Stimulated activated CD4-positive, alpha-beta T cell treated with anti-CD3 and anti-CD28 coated beads, Interleukin-4, amount 100 ng/mL, for 4 hours (primary cell): ENCODE data around the gene TWNK.
"Not testable (repeated sequence)": the region's sequence is repeated elsewhere in the genome, so short reads cannot be mapped to it uniquely, and the experiment has no call there.

Experiments used
- DNase-seq, 2 experiments: peaks; one replicate each; pipeline ENCODE4 v3.0.0-alpha.2; 2020

TWNK gene

GRCh38 chr10:101032637-101033224 lies 45.4 kb downstream of the TWNK start:
- DNase-seq = peak; percentile 33 to 75

GRCh38 chr10:101033276-101033675 lies 45.9 kb downstream of the TWNK start:
- no peak for DNase-seq

DNA sequence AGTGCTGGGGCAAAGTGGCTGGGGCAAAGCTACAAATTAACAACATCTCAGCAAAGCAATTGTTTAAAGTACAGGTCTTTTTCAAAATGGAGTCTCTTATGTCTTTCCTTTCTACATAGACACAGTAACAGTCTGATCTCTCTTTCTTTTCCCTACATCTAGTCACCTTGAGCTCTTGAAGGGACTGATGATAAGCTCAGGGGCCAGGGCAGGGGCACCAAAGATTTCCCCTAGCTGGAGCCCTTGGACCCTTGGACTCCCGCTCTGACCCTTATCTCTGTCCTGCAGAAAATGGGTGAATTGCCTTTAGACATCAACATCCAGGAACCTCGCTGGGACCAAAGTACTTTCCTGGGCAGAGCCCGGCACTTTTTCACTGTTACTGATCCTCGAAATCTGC lies 47.1 kb downstream of the TWNK start:
- not testable (repeated sequence) for DNase-seq

GRCh38 chr10:101035314-101035713 lies 48.0 kb downstream of the TWNK start:
- no peak for DNase-seq

DNA sequence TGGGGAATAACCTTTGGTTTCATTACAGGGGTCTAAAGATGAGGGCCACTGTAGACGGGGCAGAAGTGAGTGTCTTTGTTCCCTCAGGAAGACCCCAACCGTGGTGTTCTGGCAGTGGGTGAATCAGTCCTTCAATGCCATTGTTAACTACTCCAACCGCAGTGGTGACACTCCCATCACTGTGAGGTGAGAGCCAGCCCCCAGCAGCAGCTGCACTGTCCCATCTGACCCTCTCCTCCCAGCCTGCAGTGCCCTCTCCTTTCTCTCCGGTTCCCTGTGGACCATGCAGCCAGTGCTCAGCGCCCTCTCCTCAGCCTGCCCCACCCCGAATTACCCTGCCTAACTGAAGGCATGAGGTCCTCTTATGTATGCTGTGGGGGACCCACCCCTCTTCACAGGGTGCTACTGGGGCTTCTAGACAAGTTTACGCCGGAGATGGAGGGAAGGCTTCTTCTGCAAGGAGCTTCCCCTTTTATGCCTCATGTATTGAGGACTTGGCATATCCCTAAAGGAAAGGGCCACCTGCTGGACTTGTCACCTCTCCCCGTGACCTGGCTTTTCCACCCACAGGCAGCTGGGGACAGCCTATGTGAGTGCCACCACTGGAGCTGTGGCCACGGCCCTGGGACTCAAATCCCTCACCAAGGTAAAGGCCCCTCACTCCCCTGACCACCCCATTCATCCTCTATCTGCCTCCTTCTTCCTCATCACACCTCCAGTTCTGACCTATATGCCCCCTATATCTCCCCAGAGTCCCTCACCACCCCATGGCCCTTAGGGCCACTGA lies 48.8 kb downstream of the TWNK start:
- no peak for DNase-seq

- no peak for DNase-seq
Observed at GRCh38 chr10:101036726-101037125, 49.4 kb downstream of the TWNK start.

DNA sequence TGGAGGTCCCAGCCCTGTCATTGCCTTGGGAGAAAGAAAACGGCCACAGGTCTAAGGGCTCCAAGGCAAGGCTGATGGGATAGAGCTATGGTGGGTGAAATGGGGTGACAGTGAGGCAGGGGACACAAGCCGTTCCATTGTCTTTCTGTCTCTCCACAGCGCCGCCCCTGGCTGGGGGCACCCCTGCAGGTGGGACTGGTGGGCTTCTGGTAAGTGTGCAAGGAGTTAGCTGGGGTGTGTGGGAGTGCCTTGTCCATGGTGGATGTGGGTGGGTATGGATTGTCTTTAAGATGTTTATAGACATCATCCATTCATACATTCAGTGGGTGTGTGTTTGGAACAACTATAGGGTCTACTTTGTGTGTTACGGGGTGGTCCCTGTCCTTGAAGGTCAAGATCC lies 51.1 kb downstream of the TWNK start:
- DNase-seq = no peak

- no peak for DNase-seq
Observed at GRCh38 chr10:101040061-101040460, 52.7 kb downstream of the TWNK start.

GRCh38 chr10:101040851-101041250 lies 53.5 kb downstream of the TWNK start:
- no peak for DNase-seq

DNA sequence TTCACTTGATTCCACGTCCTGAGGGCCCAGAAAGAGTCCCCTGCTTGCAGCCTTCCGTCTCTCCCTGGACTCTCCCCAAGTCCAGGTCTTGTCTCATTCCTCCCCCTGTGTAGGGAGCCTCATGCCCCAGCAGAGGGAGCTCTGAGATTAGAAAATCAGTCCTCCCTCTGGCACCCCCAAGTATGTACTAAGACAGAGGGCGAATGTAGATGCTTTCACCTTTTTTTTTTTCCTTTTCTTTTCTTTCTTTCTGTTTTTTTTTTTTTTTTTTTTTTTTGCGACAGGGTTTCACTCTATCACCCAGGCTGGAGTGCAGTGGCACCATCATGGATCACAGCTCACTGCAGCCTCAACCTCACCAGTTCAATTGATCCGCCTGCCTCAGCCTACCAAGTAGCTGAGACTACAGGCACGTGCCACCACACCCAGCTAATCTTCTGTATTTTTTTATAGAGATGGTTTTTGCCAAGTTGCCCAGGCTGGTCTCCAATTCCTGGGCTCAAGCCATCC lies 54.0 kb downstream of the TWNK start:
- peak; percentile 58 to 74 for DNase-seq

DNA sequence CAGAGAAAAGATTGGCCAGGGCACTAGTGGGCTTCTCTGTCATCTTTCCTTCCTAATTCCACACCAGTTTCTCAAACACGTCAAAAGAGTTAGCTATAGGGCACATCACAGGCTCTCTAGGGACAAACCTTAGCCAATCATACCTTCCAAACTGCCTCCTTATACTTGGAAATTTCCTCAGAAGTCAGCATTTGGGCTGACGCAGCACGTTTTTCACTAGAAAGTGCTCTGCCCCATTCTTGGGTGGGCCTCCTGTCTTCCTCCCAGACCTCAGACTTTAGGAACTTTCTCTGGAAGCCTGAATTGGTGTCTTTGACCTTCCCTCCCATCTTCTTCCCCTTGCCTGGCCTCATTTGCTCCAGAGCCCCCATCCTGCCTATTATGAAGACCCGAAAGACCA lies 54.8 kb downstream of the TWNK start:
- DNase-seq = no peak

GRCh38 chr10:101042667-101043362 lies 55.5 kb downstream of the TWNK start:
- peak; percentile 83 to 84 for DNase-seq

DNA sequence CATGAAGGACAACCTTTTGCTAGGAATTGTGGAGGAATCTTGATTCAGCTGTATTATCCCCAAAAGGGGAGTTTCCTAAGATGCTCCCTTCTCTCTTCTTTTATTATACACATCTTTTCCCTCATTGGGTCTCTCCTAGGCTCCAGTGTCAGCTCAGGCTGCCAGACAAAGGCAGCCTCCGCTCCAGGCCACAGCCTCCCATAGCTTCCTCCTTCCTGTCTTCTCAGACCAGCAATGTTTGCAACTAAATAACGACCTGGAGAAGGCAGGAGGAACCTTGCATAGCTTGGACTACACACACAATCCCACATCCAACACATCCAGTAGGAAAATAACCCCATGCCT lies 56.0 kb downstream of the TWNK start:
- DNase-seq = no peak
